Sigmoid colon (tissue), 7 donors: ENCODE results near the gene PRUNE2. TPM values are rescaled to one million over a fixed set of nuclear protein-coding genes. Genes with fewer than 3 reads are reported as not detected.

Experiments
- DNase-seq: peaks from one replicate; pipeline ENCODE4 v3.0.0-alpha.2; 2019
- H3K27ac ChIP-seq, 4 donors: fragments of 200-600 bp; sonication (generic); one replicate each; pipeline ENCODE4 v1.5.1; 2016 to 2019; ENCODE audit warnings: mild to moderate bottlenecking in 1 of 4
- H3K27me3 ChIP-seq, 3 donors: fragments of 200-600 bp; sonication (generic); one replicate each; pipeline ENCODE4 v1.5.1; 2019; ENCODE audit warnings: mild to moderate bottlenecking in 1 of 3
- H3K36me3 ChIP-seq, 4 donors: fragments of 200-600 bp; sonication (generic); one replicate each; pipeline ENCODE4 v1.5.1; 2016 to 2019
- H3K4me1 ChIP-seq, 4 donors: fragments of 200-600 bp; sonication (generic); one replicate each; pipeline ENCODE4 v1.5.1; 2017 to 2019
- H3K4me3 ChIP-seq, 4 donors: fragments of 200-600 bp; sonication (generic); one replicate each; pipeline ENCODE4 v1.5.1; 2017 to 2019; ENCODE audit warnings: mild to moderate bottlenecking in 2 of 4, moderate library complexity in 1 of 4
- H3K9me3 ChIP-seq, 4 donors: fragments of 200-600 bp in 3 of 4; sonication (generic) in 3 of 4; one replicate each; pipeline versions ENCODE4 v1.5.1 to v1.6.1; 2013 to 2019
- CTCF ChIP-seq, 4 experiments: fragments of 450-650 bp in 3 of 4; fragments of 200-600 bp in 1 of 4; IDR thresholded peaks; one replicate each; pipeline ENCODE4 v1.5.1; 2016 to 2019; ENCODE audit warnings: antibody characterized with exemption in 4 of 4, mild to moderate bottlenecking in 3 of 4, moderate library complexity in 2 of 4
- EP300 ChIP-seq, 4 donors: sonication (generic); formaldehyde crosslinking; IDR thresholded peaks; one replicate each; pipeline ENCODE4 v1.6.1; 2017; ENCODE audit warnings: antibody characterized with exemption in 4 of 4
- POLR2A ChIP-seq, 2 donors: fragments of 450-650 bp; IDR thresholded peaks; one replicate each; pipeline ENCODE4 v1.6.1; 2016; ENCODE audit warnings: antibody characterized with exemption in 2 of 2, mild to moderate bottlenecking in 2 of 2, moderate library complexity in 2 of 2
- POLR2AphosphoS5 ChIP-seq, 4 donors: sonication (generic); formaldehyde crosslinking; IDR thresholded peaks; one replicate each; pipeline ENCODE4 v1.6.1; 2017; ENCODE audit warnings: antibody characterized with exemption in 4 of 4
- WGBS, 2 donors: extraction: QIAGEN DNeasy Blood & Tissue Kit; methylation state at CpG; one replicate each; pipeline ENCODE4 v1.1.7; 2013; 5-methylcytosine and 5-hydroxymethylcytosine counted together
- intact Hi-C: fragments of 100-400 bp; cut with DNase I; formaldehyde crosslinking; loops from one replicate; pipeline ENCODE4 v1.15.1; 2023
- polyA plus RNA-seq, 3 donors: library from polyadenylated mRNA; stranded (reverse); fragments of 200-250 nt; gene quantifications; one replicate each; pipeline ENCODE4 v1.2.3, GENCODE V29; 2013
- total RNA-seq, 4 donors: library from RNA; depleted of rRNA; stranded (reverse); fragments of >200 nt; gene quantifications; one replicate each; pipeline ENCODE4 v1.1.0, GENCODE V29; 2016
- donor health status: healthy with polysubstance abuse.
- donor health status: Bipolar disorder and iron deficiency.
- donor health status: healthy.

The PRUNE2 gene
- total and polyA plus RNA-seq, 7 donors, result 7.4 to 536 (median 440) TPM

- intact Hi-C loops, result loop anchor here (5.0 to 10.0 kb wide), 2 partner anchors 34 to 66 kb away; no protein-coding TSS in a partner anchor
- Histone ChIP-seq H3K4me3 (no peak overlapping the region), H3K27me3 (no peaks in the 10 kb centered on the region), H3K9me3 (no peaks in the 10 kb centered on the region), H3K36me3 (peaks cover 7 to 71% (median 10%) of the 10 kb centered on the region in 4 donors), H3K4me1 (peaks cover 0 to 45% (median 26%) of the 10 kb centered on the region in 4 donors), H3K27ac (peak overlapping the region in 2 of 4 donors; percentile 22 to 27)
- DNase-seq, result no peak
- WGBS, 2 donors, result 91 to 92% methylated on average over 4 of the region's 4 CpGs
- TF ChIP-seq CTCF (IDR thresholded peaks at IDR 0.05) (no peak), EP300 (IDR thresholded peaks at IDR 0.05) (no peak), POLR2AphosphoS5 (IDR thresholded peaks at IDR 0.05) (no peak), POLR2A (IDR thresholded peaks at IDR 0.05) (no peak)
Measured at GRCh38 chr9:76700916-76701315, 205.0 kb downstream of the PRUNE2 start.

GRCh38 chr9:76699971-76700370 lies 205.9 kb downstream of the PRUNE2 start:
- no peak for DNase-seq
- Histone ChIP-seq H3K27me3 (no peaks in the 10 kb centered on the region), H3K36me3 (peaks cover 7 to 62% (median 10%) of the 10 kb centered on the region in 4 donors), H3K4me1 (peaks cover 0 to 41% (median 26%) of the 10 kb centered on the region in 4 donors), H3K9me3 (no peaks in the 10 kb centered on the region), H3K27ac (no peak overlapping the region), H3K4me3 (no peak overlapping the region)
- intact Hi-C loops, result loop anchor here (5.0 to 10.0 kb wide), 2 partner anchors 33 to 65 kb away; no protein-coding TSS in a partner anchor
- TF ChIP-seq POLR2A (IDR thresholded peaks at IDR 0.05), result no peak
- TF ChIP-seq EP300 (IDR thresholded peaks at IDR 0.05), result no peak
- no peak for TF ChIP-seq POLR2AphosphoS5 (IDR thresholded peaks at IDR 0.05)
- no peak for TF ChIP-seq CTCF (IDR thresholded peaks at IDR 0.05)

GRCh38 chr9:76697554-76697953 lies 208.4 kb downstream of the PRUNE2 start:
- peaks cover 0 to 40% (median 4%) of the 10 kb centered on the region in 4 donors for H3K36me3 ChIP-seq
- no peaks in the 10 kb centered on the region for H3K27me3 ChIP-seq
- H3K9me3 ChIP-seq, result no peaks in the 10 kb centered on the region
- DNase-seq, result no peak
- peaks cover 0 to 36% (median 27%) of the 10 kb centered on the region in 4 donors for H3K4me1 ChIP-seq
- intact Hi-C loops, result no loop called here
- TF ChIP-seq CTCF (IDR thresholded peaks at IDR 0.05) (no peak), POLR2AphosphoS5 (IDR thresholded peaks at IDR 0.05) (no peak), POLR2A (IDR thresholded peaks at IDR 0.05) (no peak), EP300 (IDR thresholded peaks at IDR 0.05) (no peak)
- 69 to 77% methylated on average over 2 of the region's 2 CpGs for WGBS, 2 donors
- no peak overlapping the region for H3K4me3 ChIP-seq
- no peak overlapping the region for H3K27ac ChIP-seq

- intact Hi-C loops, result no loop called here
Measured at GRCh38 chr9:76697081-76697480, 208.8 kb downstream of the PRUNE2 start.

More at GRCh38 chr9:76697081-76697480, 208.8 kb downstream of the PRUNE2 start:
- no peak for DNase-seq
- Histone ChIP-seq H3K4me1 (peaks cover 0 to 36% (median 24%) of the 10 kb centered on the region in 4 donors), H3K27me3 (no peaks in the 10 kb centered on the region), H3K9me3 (no peaks in the 10 kb centered on the region), H3K36me3 (peaks cover 0 to 38% (median 0%) of the 10 kb centered on the region in 4 donors), H3K27ac (no peak overlapping the region), H3K4me3 (no peak overlapping the region)
- WGBS, 2 donors, result 64 to 70% methylated on average over 5 of the region's 5 CpGs
- TF ChIP-seq POLR2A (IDR thresholded peaks at IDR 0.05) (no peak), POLR2AphosphoS5 (IDR thresholded peaks at IDR 0.05) (no peak), EP300 (IDR thresholded peaks at IDR 0.05) (no peak), CTCF (IDR thresholded peaks at IDR 0.05) (no peak)
